Keratinocyte (primary cell): Measurements from ENCODE around the gene OMG.

ENCODE experiments used
- CTCF ChIP-seq, 3 experiments: IDR thresholded peaks in 1 of 3; conservative IDR thresholded peaks in 1 of 3; optimal IDR thresholded peaks in 1 of 3; 2 replicates in 2 of 3; 3 replicates in 1 of 3; pipeline versions ENCODE3 to v1.5.1; 2011; ENCODE audit warnings: low read length in 3 of 3, mild to moderate bottlenecking in 3 of 3, moderate library complexity in 2 of 3, control low read depth in 1 of 3, inconsistent platforms in 1 of 3; ENCODE audit not compliant: insufficient read depth in 2 of 3; ENCODE audit errors: extremely low read depth in 1 of 3
- EZH2 ChIP-seq: IDR thresholded peaks from one replicate; pipeline ENCODE4 v1.6.1; 2012; ENCODE audit warnings: inconsistent platforms, mild to moderate bottlenecking, low read length, moderate library complexity

GRCh38 chr17:31320791-31321190 lies 23.8 kb upstream of the OMG start:
- TF ChIP-seq CTCF (optimal IDR thresholded peaks at IDR 0.05 in 1 of 3, IDR thresholded peaks at IDR 0.05 in 1 of 3, conservative IDR thresholded peaks at IDR 0.05 in 1 of 3; ENCODE audit: extremely low read depth in 1 of 3, insufficient read depth in 2 of 3, low read length in 3 of 3), result no peak
- no peak for TF ChIP-seq EZH2
